K562 (cell line): ENCODE results near the gene MCAM. TPM values are rescaled to one million over a fixed set of nuclear protein-coding genes. Genes with fewer than 3 reads are reported as not detected.

Experiments
- ATAC-seq: fragments of 200-7000 bp; cut with Tn5 transposase; 3 replicates; pipeline ENCODE4 v1.9.1; 2020; ENCODE audit warnings: moderate library complexity
- BruUV-seq: library from RNA; stranded (reverse); fragments of 400-500 nt; replicated peaks from 2 replicates; lab custom pipeline; 2021; lab: Mats Ljungman, UMichigan
- CTCF ChIA-PET: fragments of 300-600 bp; formaldehyde crosslinking; extraction: SDS; loops from one replicate; lab custom pipeline; 2021; ENCODE audit warnings: low intra/inter-chr PET ratio; lab: Yijun Ruan, JAX
- POLR2A ChIA-PET: fragments of 300-600, 350-650 bp; sonication (Branson Sonifier 250); formaldehyde crosslinking; extraction: SDS; loops from one replicate; lab custom pipeline; 2021; ENCODE audit warnings: antibody characterized with exemption, inconsistent platforms; lab: Yijun Ruan, JAX
- DNase-seq, 4 experiments: peaks; one replicate each; pipeline versions ENCODE4 v3.0.0 to v3.0.0-alpha.2; 2011 to 2018; ENCODE audit warnings: low spot score in 3 of 4, mixed read lengths in 3 of 4; ENCODE audit errors: extremely low read depth in 1 of 4
- FAIRE-seq: peaks from 2 replicates; lab custom pipeline; 2011; peaks lifted over from hg19 to GRCh38; lab: Jason Lieb, UNC
- H2AFZ ChIP-seq: 2 replicates; pipeline ENCODE4 v1.6.0; 2011; ENCODE audit warnings: low read depth, low read length, control low read depth, inconsistent platforms
- H3K27ac ChIP-seq: fragments of 200-600 bp; 3 replicates; pipeline ENCODE4 v1.8.0; 2011; ENCODE audit warnings: low read depth, mild to moderate bottlenecking, control low read depth, inconsistent platforms, low read length, moderate library complexity, mixed read lengths; ENCODE audit errors: extremely low read depth
- H3K27me3 ChIP-seq, 2 experiments: fragments of 300-600 bp in 1 of 2; 2 replicates in 1 of 2; 3 replicates in 1 of 2; pipeline versions ENCODE4 v1.6.0 to v1.8.0; 2011; ENCODE audit warnings: inconsistent platforms in 2 of 2, low read length in 2 of 2, mild to moderate bottlenecking in 1 of 2, mixed read lengths in 1 of 2, moderate library complexity in 1 of 2; ENCODE audit not compliant: control insufficient read depth in 2 of 2, insufficient read depth in 2 of 2
- H3K36me3 ChIP-seq: fragments of 300-600 bp; 3 replicates; pipeline ENCODE4 v1.8.0; 2011; ENCODE audit warnings: mild to moderate bottlenecking, low read length, inconsistent platforms; ENCODE audit not compliant: control insufficient read depth, insufficient read depth
- H3K4me1 ChIP-seq, 2 experiments: fragments of 200-600 bp in 1 of 2; replicated peaks in 1 of 2; 2 replicates in 1 of 2; 3 replicates in 1 of 2; pipeline versions ENCODE4 v1.5.1 to v1.8.0; 2011; ENCODE audit warnings: inconsistent platforms in 2 of 2, low read length in 2 of 2, mild to moderate bottlenecking in 1 of 2, mixed read lengths in 1 of 2, moderate library complexity in 1 of 2; ENCODE audit not compliant: control insufficient read depth in 2 of 2, insufficient read depth in 2 of 2
- H3K4me2 ChIP-seq: 2 replicates; pipeline ENCODE4 v1.6.1; 2011; ENCODE audit warnings: low read length, control low read depth, inconsistent platforms, mixed read lengths; ENCODE audit not compliant: insufficient read depth
- H3K4me3 ChIP-seq: fragments of 200-600 bp; sonication (generic), shearing (Covaris generic); 2 replicates; pipeline ENCODE4 v1.5.1; 2016; ENCODE audit warnings: control low read depth, inconsistent platforms
- H3K79me2 ChIP-seq: fragments of 200-600 bp; 3 replicates; pipeline ENCODE4 v1.8.0; 2011; ENCODE audit warnings: low read length, inconsistent platforms; ENCODE audit not compliant: control insufficient read depth, insufficient read depth
- H3K9ac ChIP-seq, 2 experiments: 2 replicates each; pipeline versions ENCODE4 v1.6.0 to v1.6.1; 2011; ENCODE audit warnings: low read depth in 2 of 2, low read length in 2 of 2, control low read depth in 1 of 2, inconsistent platforms in 1 of 2, mild to moderate bottlenecking in 1 of 2, mixed read lengths in 1 of 2; ENCODE audit not compliant: insufficient read depth in 1 of 2
- H3K9me1 ChIP-seq: one replicate; pipeline ENCODE4 v1.6.0; 2011; ENCODE audit warnings: inconsistent platforms, mild to moderate bottlenecking, low read length, moderate library complexity; ENCODE audit not compliant: control insufficient read depth, insufficient read depth
- H3K9me3 ChIP-seq: replicated peaks from 2 replicates; pipeline ENCODE4 v1.5.1; 2011; ENCODE audit warnings: low read depth, low read length, inconsistent platforms; ENCODE audit not compliant: control insufficient read depth, insufficient read depth
- H4K20me1 ChIP-seq: replicated peaks from 2 replicates; pipeline ENCODE4 v1.6.1; 2011; ENCODE audit warnings: low read length, inconsistent platforms, mixed read lengths; ENCODE audit not compliant: control insufficient read depth, insufficient read depth
- C11orf30 ChIP-seq: fragments of 450-650 bp; IDR thresholded peaks from 2 replicates; pipeline ENCODE4 v1.6.1; 2016; ENCODE audit warnings: low read depth, mild to moderate bottlenecking
- CTBP1 ChIP-seq: fragments of 450-650 bp; IDR thresholded peaks from 2 replicates; pipeline ENCODE4 v1.6.1; 2016; ENCODE audit warnings: borderline replicate concordance
- DIDO1 ChIP-seq: fragments of 450-650 bp; IDR thresholded peaks from 2 replicates; pipeline ENCODE4 v1.6.1; 2016; ENCODE audit warnings: low read depth, missing biosample characterization, missing genetic modification characterization
- E2F8 ChIP-seq: fragments of 450-650 bp; IDR thresholded peaks from 2 replicates; pipeline ENCODE4 v1.7.1; 2018; ENCODE audit warnings: mild to moderate bottlenecking, low read depth; ENCODE audit not compliant: partially characterized antibody
- KDM1A ChIP-seq, 2 experiments: fragments of 450-650 bp; IDR thresholded peaks; 2 replicates each; pipeline ENCODE4 v1.6.1; 2016; ENCODE audit warnings: mild to moderate bottlenecking in 2 of 2
- RCOR1 ChIP-seq, 2 experiments: IDR thresholded peaks; 2 replicates each; pipeline ENCODE4 v1.6.1; 2012; ENCODE audit warnings: low read depth in 2 of 2, low read length in 2 of 2, borderline replicate concordance in 1 of 2, improper control_type of control experiment in 1 of 2
- REST ChIP-seq, 2 experiments: fragments of 450-650 bp; formaldehyde crosslinking in 1 of 2; IDR thresholded peaks; 2 replicates each; pipeline versions ENCODE4 v1.4.0 to v1.6.1; 2014 to 2020; ENCODE audit warnings: mild to moderate bottlenecking in 2 of 2, borderline replicate concordance in 1 of 2, low read depth in 1 of 2
- TARDBP ChIP-seq: fragments of 450-650 bp; IDR thresholded peaks from 2 replicates; pipeline ENCODE4 v1.6.1; 2016
- TRIM24 ChIP-seq, 2 experiments: fragments of 450-650 bp; IDR thresholded peaks; 2 replicates each; pipeline ENCODE4 v1.6.1; 2016
- ZKSCAN1 ChIP-seq: fragments of 150-350 bp; IDR thresholded peaks from 2 replicates; pipeline ENCODE4 v1.6.1; 2016; ENCODE audit warnings: low read depth, low read length
- WGBS: fragments of 100-300 bp; shearing (Covaris generic); methylation state at CpG from one replicate; pipeline ENCODE4 v1.1.6; 2016; ENCODE audit warnings: low coverage, mixed read lengths; ENCODE audit not compliant: insufficient coverage; ENCODE audit errors: missing lambda C conversion rate; 5-methylcytosine and 5-hydroxymethylcytosine counted together
- in situ Hi-C: fragments of 300-500 bp; cut with MboI; formaldehyde crosslinking; loops from 4 replicates; pipeline ENCODE4 v1.15.0; 2018; ENCODE audit warnings: inconsistent platforms, mixed read lengths
- intact Hi-C: fragments of 100-400 bp; cut with micrococcal nuclease; formaldehyde crosslinking; loops from 2 replicates; pipeline ENCODE4 v1.14.2; 2022
- polyA plus RNA-seq, 8 experiments: library from polyadenylated mRNA; depleted of rRNA in 4 of 8; stranded (reverse) in 5 of 8; unstranded in 3 of 8; fragments of >200 nt; fragmentation: Nextera tagmentation in 2 of 8; fragmentation: Illumina TruSeq in 1 of 8; extraction: Ambion mirVana in 2 of 8; extraction: Trizol in 1 of 8; gene quantifications; 2 replicates each; pipeline versions ENCODE4 v1.2.1 to v1.2.3, GENCODE V29; 2011 to 2014; ENCODE audit warnings: inconsistent platforms in 1 of 8, missing spikeins in 1 of 8
- total RNA-seq, 7 experiments: library from RNA; depleted of rRNA in 6 of 7; stranded (reverse); fragments of >200 nt in 6 of 7; fragmentation: Illumina TruSeq in 2 of 7; extraction: Trizol in 2 of 7; gene quantifications; 2 replicates each; pipeline versions ENCODE4 v1.2.1 to v1.2.3, GENCODE V29; 2011 to 2021; ENCODE audit warnings: low replicate concordance in 1 of 7

Gene MCAM
- total and polyA plus RNA-seq, 9 of the 15 experiments (the other 6 are each of a cell fraction or from before 2014, with no cell fraction given) = 14.7 to 118 (median 53.6) TPM

GRCh38 chr11:119347940-119348605 lies 31.1 kb upstream of the MCAM start:
- Histone ChIP-seq H3K4me1 (peaks cover 4 to 7% of the 10 kb centered on the region in 2 experiments; a peak in 4 of 5 replicates), H3K4me2 (no peak overlapping the region), H3K27ac (no peak overlapping the region), H3K79me2 (no peaks in the 10 kb centered on the region), H3K9me3 (no peaks in the 10 kb centered on the region), H2AFZ (peak overlapping the region; percentile 70), H3K4me3 (no peak overlapping the region), H3K27me3 (peaks cover 0 to 10% of the 10 kb centered on the region in 2 experiments; a peak in 3 of 5 replicates), H3K9ac (peak overlapping the region in 1 of 2 experiments; percentile 70; a peak in 1 of 4 replicates), H4K20me1 (no peaks in the 10 kb centered on the region; the same call in 1 of the 2 replicates), H3K9me1 (no peaks in the 10 kb centered on the region), H3K36me3 (no peaks in the 10 kb centered on the region)
- POLR2A ChIA-PET = interaction anchor here (0.7 to 2.0 kb wide), 7 partner anchors 8 to 608 kb away, joined by 3 to 14 read pairs (median 5); no protein-coding TSS in a partner anchor
- TF ChIP-seq C11orf30 = no peak
- TF ChIP-seq TRIM24 (IDR thresholded peaks at IDR 0.05) = no peak
- no peak for TF ChIP-seq RCOR1 (IDR thresholded peaks at IDR 0.05; ENCODE audit: borderline replicate concordance in 1 of 2, low read depth in 2 of 2, low read length in 2 of 2)
- TF ChIP-seq E2F8 = no peak
- 0 out of 2 replicates have a peak, but pooled peaks have one; percentile 19 for TF ChIP-seq CTBP1
- TF ChIP-seq REST (IDR thresholded peaks at IDR 0.05; ENCODE audit: borderline replicate concordance) = peak; percentile 28; the same call in 1 of the 2 replicates
- TF ChIP-seq REST (CRISPR knock-in tag; IDR thresholded peaks at IDR 0.05; ENCODE audit: low read depth) = no peak
- TF ChIP-seq TARDBP = no peak
- peak; percentile 81; the same call in 1 of the 2 replicates for TF ChIP-seq ZKSCAN1
- no peak for TF ChIP-seq KDM1A (IDR thresholded peaks at IDR 0.05)
- no peak for TF ChIP-seq DIDO1 (tag)
- no TSS peak for BruUV-seq
- 17% methylated on average over 16 of the region's 16 CpGs for WGBS
- intact Hi-C loops = no loop called here
- FAIRE-seq (no peak), DNase-seq (peak in 1 of 4 experiments; percentile 30), ATAC-seq (peak; percentile 67)
- CTCF ChIA-PET = no interaction called here
- in situ Hi-C loops = no loop called here
